Progenitor cell of endocrine pancreas (in vitro differentiated cells): ENCODE data around the gene BAIAP2L1. TPM values are rescaled to one million over a fixed set of nuclear protein-coding genes. Genes with fewer than 3 reads are reported as not detected.

Source experiments
- DNase-seq: peaks from one replicate; pipeline ENCODE4 v3.0.0; 2021; ENCODE audit warnings: low spot score; ENCODE audit not compliant: unreplicated experiment
- H3K27ac Mint-ChIP-seq: 2 replicates; pipeline ENCODE4 v1.8.0; 2021; ENCODE audit warnings: mild to moderate bottlenecking, moderate library complexity, mixed read lengths
- H3K27me3 Mint-ChIP-seq: 2 replicates; pipeline ENCODE4 v1.8.0; 2021; ENCODE audit warnings: mixed read lengths
- H3K36me3 Mint-ChIP-seq: 2 replicates; pipeline ENCODE4 v1.8.0; 2022; ENCODE audit warnings: mixed read lengths; ENCODE audit not compliant: insufficient read depth
- H3K4me1 Mint-ChIP-seq: 2 replicates; pipeline ENCODE4 v1.8.0; 2021; ENCODE audit warnings: low read depth, mixed read lengths
- H3K4me3 Mint-ChIP-seq: 2 replicates; pipeline ENCODE4 v1.8.0; 2021; ENCODE audit warnings: low read depth, mild to moderate bottlenecking, moderate library complexity, mixed read lengths
- H3K9me3 Mint-ChIP-seq: 2 replicates; pipeline ENCODE4 v1.8.0; 2021; ENCODE audit warnings: low read depth, mixed read lengths
- total RNA-seq: library from RNA; stranded (reverse); gene quantifications from 2 replicates; pipeline ENCODE4 v1.2.1, GENCODE V29; 2021
- TF ChIP-seq, protein P1 (sequence below): fragments of 200-600 bp; sonication (generic); IDR thresholded peaks from one replicate; pipeline ENCODE4 v1.5.0; 2021; ENCODE audit warnings: antibody characterized with exemption, mild to moderate bottlenecking; ENCODE audit not compliant: unreplicated experiment

BAIAP2L1 gene
- total RNA-seq, 1 donor from 2014 or later = 34.2 TPM

DNA sequence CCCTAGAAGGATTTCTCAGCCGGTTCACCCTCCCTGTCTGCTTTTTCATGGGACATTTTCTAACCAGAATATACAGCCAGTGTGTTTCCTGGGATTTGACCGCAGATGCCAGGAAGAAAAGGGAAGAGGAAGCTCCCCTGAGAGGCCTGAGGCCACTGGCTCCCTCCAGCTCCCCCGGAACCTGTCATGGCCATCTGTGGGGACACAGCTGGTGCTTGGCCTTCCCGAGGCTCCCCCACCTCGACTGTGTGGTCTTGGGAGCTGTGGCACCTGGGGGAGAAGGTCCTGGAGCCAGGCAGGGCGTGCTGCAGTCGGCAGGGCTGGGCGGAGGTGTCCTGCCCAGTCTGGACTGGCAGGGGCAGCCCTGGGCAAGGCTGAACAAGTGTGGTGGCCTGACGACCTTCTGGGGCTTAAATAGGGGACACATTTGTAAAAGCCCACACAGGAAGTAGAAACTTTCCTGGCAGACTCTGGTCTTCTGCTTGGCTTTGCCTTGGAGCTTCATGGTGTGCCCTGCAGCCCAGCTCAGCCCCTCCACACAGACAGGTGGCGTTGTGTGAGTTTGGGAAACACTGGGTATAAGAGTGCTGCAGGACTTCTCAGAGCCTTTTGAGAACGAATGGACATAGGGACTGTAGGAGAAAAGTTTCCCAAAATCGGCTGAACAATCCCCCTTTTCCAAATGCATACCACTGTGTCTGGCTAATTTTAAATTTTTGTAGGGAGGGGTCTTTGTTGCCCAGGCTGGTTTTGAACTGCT, 112.6 kb downstream of the BAIAP2L1 start:
- peaks cover 22% of the 10 kb centered on the region for H3K4me1 Mint-ChIP-seq
- no peak overlapping the region for H3K4me3 Mint-ChIP-seq
- no peak for DNase-seq
- peak overlapping the region; percentile 45 for H3K27ac Mint-ChIP-seq
- H3K36me3 Mint-ChIP-seq = peaks cover 14% of the 10 kb centered on the region
- no peaks in the 10 kb centered on the region for H3K9me3 Mint-ChIP-seq
- TF ChIP-seq, protein P1, sequence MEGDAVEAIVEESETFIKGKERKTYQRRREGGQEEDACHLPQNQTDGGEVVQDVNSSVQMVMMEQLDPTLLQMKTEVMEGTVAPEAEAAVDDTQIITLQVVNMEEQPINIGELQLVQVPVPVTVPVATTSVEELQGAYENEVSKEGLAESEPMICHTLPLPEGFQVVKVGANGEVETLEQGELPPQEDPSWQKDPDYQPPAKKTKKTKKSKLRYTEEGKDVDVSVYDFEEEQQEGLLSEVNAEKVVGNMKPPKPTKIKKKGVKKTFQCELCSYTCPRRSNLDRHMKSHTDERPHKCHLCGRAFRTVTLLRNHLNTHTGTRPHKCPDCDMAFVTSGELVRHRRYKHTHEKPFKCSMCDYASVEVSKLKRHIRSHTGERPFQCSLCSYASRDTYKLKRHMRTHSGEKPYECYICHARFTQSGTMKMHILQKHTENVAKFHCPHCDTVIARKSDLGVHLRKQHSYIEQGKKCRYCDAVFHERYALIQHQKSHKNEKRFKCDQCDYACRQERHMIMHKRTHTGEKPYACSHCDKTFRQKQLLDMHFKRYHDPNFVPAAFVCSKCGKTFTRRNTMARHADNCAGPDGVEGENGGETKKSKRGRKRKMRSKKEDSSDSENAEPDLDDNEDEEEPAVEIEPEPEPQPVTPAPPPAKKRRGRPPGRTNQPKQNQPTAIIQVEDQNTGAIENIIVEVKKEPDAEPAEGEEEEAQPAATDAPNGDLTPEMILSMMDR = no peak
- H3K27me3 Mint-ChIP-seq = no peaks in the 10 kb centered on the region

DNA sequence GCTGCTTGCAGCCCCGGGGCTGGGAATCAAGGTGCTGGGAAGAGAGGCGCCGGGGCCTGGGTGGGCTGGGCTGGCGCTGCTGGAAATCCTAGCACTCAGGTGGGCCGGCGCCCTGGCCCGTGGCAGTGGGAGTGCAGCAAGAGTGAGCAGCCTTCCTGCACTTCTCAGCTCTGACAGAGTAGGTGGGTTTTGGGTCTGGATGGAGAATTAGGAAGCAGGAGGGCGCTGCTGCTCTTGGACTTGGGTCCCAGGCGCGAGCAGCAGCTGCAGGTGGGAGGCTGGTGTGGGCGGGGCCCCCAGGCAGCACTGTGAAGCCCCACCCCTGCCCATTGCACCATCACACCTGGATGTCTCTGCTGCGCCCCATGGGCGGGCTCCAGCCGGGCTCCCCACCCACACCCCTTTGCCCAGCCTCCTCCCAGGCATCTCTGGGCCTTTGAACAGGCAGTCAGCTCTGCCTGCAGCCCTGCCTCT, 113.4 kb downstream of the BAIAP2L1 start:
- Mint-ChIP-seq H3K4me1 (peaks cover 29% of the 10 kb centered on the region), H3K4me3 (no peak overlapping the region), H3K36me3 (peaks cover 15% of the 10 kb centered on the region), H3K27me3 (no peaks in the 10 kb centered on the region), H3K27ac (no peak overlapping the region), H3K9me3 (no peaks in the 10 kb centered on the region)
- TF ChIP-seq, protein P1 = no peak
- no peak for DNase-seq

DNA sequence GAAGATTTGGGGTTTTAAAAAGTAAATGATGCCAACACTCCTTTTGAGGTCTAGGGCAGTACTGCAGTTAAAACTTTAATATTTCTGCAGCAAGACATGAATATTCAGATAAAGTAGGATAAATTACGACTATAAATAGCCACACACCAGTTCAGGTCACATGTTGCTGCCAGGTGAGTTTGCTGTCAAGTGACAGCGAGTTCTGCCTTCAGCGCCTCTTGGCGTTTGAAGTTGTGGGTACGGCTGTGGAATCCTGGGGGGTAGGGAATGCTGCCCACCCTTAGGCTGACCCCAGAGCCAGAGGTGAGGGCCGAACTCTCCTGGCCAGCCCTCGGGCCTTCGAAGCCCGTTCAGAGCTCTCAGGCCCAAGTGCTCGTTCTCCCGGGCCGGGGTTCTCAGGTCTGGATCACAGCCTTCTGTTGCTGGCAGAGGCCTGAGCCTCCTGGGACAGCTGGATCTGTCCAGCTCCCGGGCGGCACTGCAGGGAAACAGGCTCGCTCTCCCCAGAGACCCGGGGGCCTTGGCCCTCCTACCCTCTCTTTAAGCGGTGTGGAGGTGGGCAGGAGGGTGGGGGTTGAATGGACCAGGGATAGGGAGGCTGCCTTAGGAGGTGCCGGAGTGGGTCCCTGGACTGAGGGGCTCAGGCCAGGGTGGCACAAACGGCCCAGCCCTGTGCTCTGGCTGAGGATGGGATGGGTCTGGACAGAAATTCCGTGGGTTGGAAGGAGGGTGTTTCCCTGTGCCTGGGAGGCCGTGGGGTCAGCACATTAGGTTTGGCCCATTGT, 114.0 kb downstream of the BAIAP2L1 start:
- H3K27me3 Mint-ChIP-seq = no peaks in the 10 kb centered on the region
- TF ChIP-seq, protein P1 = no peak
- H3K9me3 Mint-ChIP-seq = no peaks in the 10 kb centered on the region
- H3K36me3 Mint-ChIP-seq = peaks cover 13% of the 10 kb centered on the region
- H3K4me3 Mint-ChIP-seq = no peak overlapping the region
- H3K27ac Mint-ChIP-seq = peak overlapping the region; percentile 45
- no peak for DNase-seq
- H3K4me1 Mint-ChIP-seq = peaks cover 31% of the 10 kb centered on the region

DNA sequence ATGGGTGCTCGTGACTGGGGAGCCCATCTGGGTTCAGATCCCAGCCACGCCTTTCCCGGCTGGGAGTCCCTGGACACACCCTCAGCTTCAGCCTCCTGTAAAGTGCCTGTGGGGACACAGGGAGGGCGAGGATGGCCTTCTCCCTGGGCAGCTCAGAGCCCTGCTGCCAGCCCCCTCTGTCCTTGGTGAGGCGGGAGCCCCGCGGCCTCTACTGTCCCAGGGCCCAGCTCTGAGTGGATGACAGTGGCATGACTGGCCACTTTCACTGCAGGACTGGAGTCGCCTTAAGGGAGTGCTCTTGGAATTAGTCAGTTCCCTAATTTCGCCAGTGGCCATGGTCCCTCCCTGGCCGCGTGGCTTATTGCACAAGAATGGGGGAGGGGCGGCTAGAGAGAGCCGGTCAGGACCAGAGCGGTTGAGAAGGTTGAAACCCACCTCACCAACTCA, 114.8 kb downstream of the BAIAP2L1 start:
- TF ChIP-seq, protein P1 = no peak
- Mint-ChIP-seq H3K9me3 (no peaks in the 10 kb centered on the region), H3K4me3 (no peak overlapping the region), H3K36me3 (peaks cover 9% of the 10 kb centered on the region), H3K27me3 (no peaks in the 10 kb centered on the region), H3K4me1 (peaks cover 30% of the 10 kb centered on the region), H3K27ac (peak overlapping the region; percentile 45)
- no peak for DNase-seq
